GM21390 (cell line): ENCODE measurements around the gene TJP3.

Experiments
- ATAC-seq: cut with Tn5 transposase; IDR thresholded peaks from one replicate; pipeline ENCODE4 v1.9.1; 2021; ENCODE audit not compliant: unreplicated experiment

TJP3 gene

GRCh38 chr19:3782330-3782729 lies 74.1 kb downstream of the TJP3 start:
- ATAC-seq, result no peak

GRCh38 chr19:3782903-3783302 lies 74.7 kb downstream of the TJP3 start:
- no peak for ATAC-seq

- ATAC-seq, result no peak
These were observed 75.7 kb downstream of the TJP3 start for GRCh38 chr19:3783660-3784584.

- ATAC-seq, result no peak
These were observed 76.6 kb downstream of the TJP3 start for GRCh38 chr19:3784607-3785450.

- ATAC-seq, result no peak
These were observed 77.3 kb downstream of the TJP3 start for GRCh38 chr19:3785451-3785937.

GRCh38 chr19:3785938-3786824 lies 78.0 kb downstream of the TJP3 start, which contains the start of gene MATK:
Gene MATK, minus strand, starts transcription at chr19:3786381. Its CDS starts 1,246 bp downstream, at chr19:3785135.
- ATAC-seq, result no peak

GRCh38 chr19:3788996-3789778 lies 81.0 kb downstream of the TJP3 start:
- no peak for ATAC-seq

- no peak for ATAC-seq
These were observed 82.1 kb downstream of the TJP3 start for GRCh38 chr19:3790209-3790734.

GRCh38 chr19:3790941-3791340 lies 82.8 kb downstream of the TJP3 start:
- no peak for ATAC-seq

- no peak for ATAC-seq
These were observed 83.9 kb downstream of the TJP3 start for GRCh38 chr19:3792114-3792513.

- no peak for ATAC-seq
These were observed 85.6 kb downstream of the TJP3 start for GRCh38 chr19:3793799-3794198.

GRCh38 chr19:3796358-3796757 lies 88.2 kb downstream of the TJP3 start:
- ATAC-seq, result no peak

- no peak for ATAC-seq
These were observed 90.0 kb downstream of the TJP3 start for GRCh38 chr19:3798137-3798536.
